GM12875 (cell line): ENCODE data around the gene THAP12.

Source experiments
- H3K4me3 ChIP-seq: one replicate; pipeline ENCODE4 v1.5.1; 2011; ENCODE audit warnings: low read depth, low read length, control low read depth
- CTCF ChIP-seq: IDR thresholded peaks from 2 replicates; pipeline ENCODE4 v1.5.1; 2011; ENCODE audit warnings: low read depth, mild to moderate bottlenecking, control low read depth, inconsistent platforms, low read length, moderate library complexity, borderline replicate concordance; ENCODE audit not compliant: insufficient read depth

Gene THAP12

GRCh38 chr11:76380159-76380976 lies 564 bp downstream of the THAP12 start:
- no peak for TF ChIP-seq CTCF
- H3K4me3 ChIP-seq, result peak overlapping the region; percentile 64

DNA sequence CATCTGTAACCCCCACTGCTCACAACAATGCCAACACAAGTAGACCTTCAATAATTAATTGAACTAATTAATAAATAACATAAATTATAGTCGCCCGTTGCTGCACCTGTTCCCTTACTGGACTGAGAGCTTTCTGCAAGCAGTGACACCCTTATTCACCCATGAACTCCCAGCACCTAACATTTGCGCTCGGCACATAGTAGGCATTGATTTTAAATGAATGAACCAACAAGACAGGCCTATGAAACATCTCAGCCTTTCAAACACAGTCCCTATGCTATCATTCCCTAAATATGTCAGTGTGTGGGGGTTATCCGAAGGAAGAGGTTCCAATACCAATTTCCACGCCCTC lies 1.1 kb downstream of the THAP12 start:
- TF ChIP-seq CTCF, result no peak

GRCh38 chr11:76376746-76377558 lies 4.0 kb downstream of the THAP12 start:
- no peak overlapping the region for H3K4me3 ChIP-seq
- no peak for TF ChIP-seq CTCF

More for the DNA sequence above, 1.1 kb downstream of the THAP12 start:
- peak overlapping the region; percentile 64 for H3K4me3 ChIP-seq

DNA sequence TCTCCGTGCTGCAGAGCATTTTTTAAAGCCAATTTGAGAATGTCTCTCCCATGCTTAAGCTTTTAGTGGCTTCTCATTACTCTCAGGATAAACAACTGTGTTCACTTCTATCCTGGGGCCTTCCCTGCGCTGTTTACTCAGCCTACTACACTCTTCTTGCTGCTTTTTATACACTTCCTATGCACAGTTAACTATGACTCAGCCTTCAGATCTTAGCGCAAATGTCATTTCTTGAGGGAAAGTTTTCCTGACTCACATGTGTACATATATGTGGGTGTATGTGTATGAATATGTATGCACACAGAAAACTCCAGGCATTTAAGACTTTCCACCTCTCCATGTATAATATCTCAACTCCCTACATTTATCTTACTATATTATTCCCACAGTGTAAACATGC lies 9.8 kb downstream of the THAP12 start:
- H3K4me3 ChIP-seq, result no peak overlapping the region
- no peak for TF ChIP-seq CTCF

- H3K4me3 ChIP-seq, result no peak overlapping the region
- TF ChIP-seq CTCF, result no peak
Observed at GRCh38 chr11:76369406-76369805, 11.5 kb downstream of the THAP12 start.

DNA sequence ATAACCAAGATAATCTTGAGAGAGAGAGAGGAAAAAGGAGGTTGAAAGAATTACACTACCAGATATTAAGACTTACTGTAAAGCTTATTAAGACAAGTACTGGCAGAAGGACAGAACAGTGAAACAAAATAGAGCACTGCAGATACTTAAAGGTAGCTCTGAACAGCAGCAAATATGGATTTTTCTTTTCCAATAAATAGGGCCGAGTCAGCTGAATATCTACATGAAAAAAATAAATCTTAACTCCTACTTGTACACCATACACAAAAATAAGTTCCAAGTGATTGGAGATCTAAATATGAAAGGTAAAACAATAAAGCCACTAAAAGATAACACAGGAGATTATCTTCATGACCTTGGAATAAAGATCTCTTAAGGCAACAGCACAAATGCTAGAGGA lies 12.4 kb downstream of the THAP12 start:
- H3K4me3 ChIP-seq, result no peak overlapping the region
- no peak for TF ChIP-seq CTCF
